GM19372 (cell line): ENCODE results near the gene OPRL1.

Experiments
- ATAC-seq: cut with Tn5 transposase; IDR thresholded peaks from one replicate; pipeline ENCODE4 v1.9.1; 2021; ENCODE audit warnings: mild to moderate bottlenecking, low read depth, moderate library complexity; ENCODE audit not compliant: unreplicated experiment

OPRL1 gene

GRCh38 chr20:64101731-64102621 lies 22.1 kb downstream of the OPRL1 start:
- ATAC-seq: no peak

DNA sequence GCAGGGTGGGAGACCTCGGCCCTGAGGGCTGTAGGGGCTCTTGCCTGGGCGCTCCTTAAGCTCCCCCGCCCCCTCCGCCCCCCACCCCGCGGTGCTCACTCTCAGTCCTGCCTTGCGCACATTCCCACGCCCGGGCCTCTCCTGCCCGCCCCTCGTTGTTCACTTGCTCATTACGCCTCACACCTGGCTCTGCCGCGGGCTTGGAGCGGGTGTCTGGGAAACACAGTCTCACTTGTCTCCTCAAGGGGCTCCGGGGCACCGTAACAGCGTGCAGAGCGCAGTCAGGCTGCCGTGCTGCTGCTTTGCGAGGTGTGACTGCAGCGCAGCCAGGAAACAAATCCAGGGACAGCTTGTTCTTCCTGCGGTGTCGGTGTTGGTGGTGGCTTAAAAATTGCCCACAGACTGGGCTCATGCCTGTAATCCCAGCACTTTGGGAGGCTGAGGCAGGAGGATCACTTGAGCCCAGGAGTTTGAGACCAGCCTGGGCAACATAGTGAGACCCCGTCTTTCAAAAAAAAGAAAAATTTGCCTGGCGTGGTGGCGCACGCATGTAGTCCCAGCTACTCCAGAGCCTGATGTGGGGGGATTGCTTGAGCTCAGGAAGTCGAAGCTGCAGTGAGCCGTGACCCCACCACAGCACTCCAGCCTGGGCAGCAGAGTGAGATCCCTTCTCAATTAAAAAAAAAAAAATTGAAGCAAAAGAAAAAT lies 22.9 kb downstream of the OPRL1 start:
- ATAC-seq: no peak

GRCh38 chr20:64103871-64104666 lies 24.2 kb downstream of the OPRL1 start:
- ATAC-seq: no peak

- no peak for ATAC-seq
Measured at GRCh38 chr20:64104667-64105451, 25.0 kb downstream of the OPRL1 start.

DNA sequence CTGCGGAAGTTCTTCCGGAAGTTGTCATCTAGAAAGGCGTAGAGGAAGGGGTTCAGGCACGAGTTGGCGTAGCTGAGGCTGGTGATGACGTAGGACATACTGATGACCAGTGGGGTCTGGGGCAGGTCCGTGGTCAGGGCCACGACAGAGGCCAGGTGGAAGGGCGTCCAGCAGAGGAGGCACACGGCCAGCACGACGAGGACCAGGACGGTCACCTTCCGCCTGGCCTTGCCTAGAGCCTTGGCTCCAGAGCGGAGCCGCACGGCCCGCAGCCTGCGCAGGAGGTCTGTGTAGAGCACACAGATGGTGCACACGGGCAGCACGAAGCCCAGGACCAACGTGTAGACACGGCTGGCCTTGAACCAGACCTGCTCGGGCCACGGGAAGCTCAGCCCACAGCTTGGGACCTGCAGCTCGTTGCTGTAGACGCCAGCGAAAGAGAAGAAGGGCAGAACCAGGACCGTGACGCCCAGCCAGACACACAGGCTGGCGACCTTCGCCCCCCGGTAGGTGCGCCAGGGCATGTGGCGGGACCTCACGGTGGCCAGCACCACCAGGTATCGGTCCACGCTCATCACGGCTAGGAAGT lies 26.1 kb downstream of the OPRL1 start:
- no peak for ATAC-seq

DNA sequence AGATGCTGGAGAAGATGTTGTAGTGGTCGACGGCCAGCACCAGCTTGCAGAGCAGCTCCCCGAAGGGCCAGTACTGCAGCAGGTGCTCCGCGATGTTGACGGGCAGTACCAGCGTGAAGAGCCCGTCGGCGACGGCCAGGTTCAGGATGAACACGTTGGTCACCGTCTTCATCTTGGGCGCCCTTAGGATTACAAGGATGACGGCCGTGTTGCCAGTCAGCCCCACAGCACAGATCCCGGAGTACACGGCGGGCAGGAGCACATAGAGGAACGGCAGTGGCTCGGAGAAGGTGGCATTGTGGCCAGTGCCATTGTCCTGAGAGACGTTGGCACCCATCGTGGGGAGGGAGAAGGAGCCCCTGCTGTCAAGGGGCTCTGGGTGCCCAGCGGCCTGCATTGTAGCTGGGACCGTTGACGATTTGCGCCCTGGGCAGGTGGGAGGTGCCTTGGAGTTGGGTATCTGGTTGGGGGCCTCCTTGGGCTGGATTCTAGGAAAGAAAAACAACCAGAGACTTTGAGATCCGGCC lies 26.6 kb downstream of the OPRL1 start:
- no peak for ATAC-seq

DNA sequence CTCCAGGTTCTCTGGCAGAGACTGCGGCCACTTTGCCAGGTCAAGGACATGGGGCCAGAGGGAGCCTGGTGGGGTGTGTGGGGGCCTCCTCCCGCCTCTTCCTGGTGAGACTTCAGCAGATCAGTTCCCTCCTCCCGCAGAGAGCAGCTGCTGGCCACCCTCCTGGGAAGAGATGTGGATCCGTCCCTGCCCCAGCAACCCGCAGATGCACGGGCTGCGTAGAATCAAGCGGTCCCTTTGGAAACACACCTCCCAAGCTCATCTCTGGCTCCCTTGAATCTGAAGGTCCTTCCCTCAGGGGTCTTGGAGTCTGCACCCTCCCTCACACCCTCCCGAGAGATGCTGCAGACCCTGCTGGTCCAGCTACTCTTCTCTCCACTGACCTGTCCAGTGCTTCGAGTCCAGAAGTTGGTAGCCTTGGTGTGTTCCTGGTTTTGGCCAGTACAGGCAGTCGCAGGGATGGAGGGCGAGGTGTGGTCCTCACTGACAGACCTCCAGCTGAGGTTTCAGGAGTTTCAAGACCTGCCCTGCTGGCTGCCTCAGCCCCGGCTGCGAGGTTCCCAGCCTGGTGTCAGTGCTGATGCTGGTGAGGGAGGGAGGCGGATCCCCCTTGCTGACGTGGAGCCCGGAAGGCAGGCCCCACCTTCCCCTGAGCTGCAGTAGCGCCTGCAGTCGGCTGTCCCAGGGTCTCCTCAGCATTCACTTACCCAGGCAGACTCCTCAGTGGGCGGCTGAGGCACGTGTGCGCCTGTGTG lies 27.3 kb downstream of the OPRL1 start, which contains the start of gene NPBWR2:
Gene NPBWR2, minus strand, starts transcription at position 585 of the 755 bp plus-strand sequence. CDS start 734 bp downstream, outside the sequence.
- ATAC-seq: no peak

- ATAC-seq: no peak
Measured at GRCh38 chr20:64107736-64108457, 28.0 kb downstream of the OPRL1 start.

- ATAC-seq: no peak
Measured at GRCh38 chr20:64108731-64109681, 29.1 kb downstream of the OPRL1 start.

GRCh38 chr20:64109831-64110391 lies 30.0 kb downstream of the OPRL1 start:
- no peak for ATAC-seq

GRCh38 chr20:64110411-64111068 lies 30.7 kb downstream of the OPRL1 start:
- no peak for ATAC-seq

- no peak for ATAC-seq
Measured at GRCh38 chr20:64111841-64112641, 32.2 kb downstream of the OPRL1 start.

DNA sequence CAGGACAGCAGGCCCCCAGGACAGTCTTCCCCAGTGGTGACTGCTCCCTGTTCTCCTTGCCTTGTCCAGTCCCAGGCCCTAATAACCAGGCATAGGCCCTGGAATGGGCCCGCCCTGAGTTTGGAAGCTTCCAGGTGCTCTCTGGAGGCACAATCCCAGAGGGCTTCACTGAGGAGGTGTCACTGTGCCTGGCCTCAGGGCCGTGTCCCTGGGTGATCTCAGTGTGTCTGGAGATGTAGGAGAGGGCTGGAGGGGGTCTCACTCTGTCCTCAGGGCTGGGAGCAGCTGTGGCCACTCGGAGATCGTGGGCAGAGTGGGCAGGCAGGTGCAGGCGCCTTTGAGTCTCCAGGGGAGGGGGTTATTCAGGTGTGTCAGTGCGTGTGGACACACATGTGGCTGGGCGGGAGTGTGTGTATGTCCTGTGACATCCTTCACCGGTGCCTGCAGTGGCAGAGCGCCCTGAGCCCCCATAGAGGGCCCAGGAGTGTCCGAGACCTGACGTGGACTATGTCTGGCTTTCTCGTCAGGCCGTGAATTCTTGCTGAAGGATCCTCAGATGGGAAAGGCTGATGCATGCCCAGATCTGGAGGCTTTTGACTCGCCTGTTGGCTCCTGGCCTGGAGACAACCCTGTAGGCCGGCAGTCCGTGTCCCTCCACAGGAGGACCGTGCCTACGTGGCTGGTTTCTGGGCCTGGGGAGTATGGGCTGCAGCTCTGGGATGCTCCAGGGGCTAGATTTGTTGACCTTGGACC lies 33.0 kb downstream of the OPRL1 start:
- ATAC-seq: no peak

GRCh38 chr20:64113444-64113775 lies 33.5 kb downstream of the OPRL1 start:
- no peak for ATAC-seq
